BJ (cell line): ENCODE results near the gene KIRREL1. TPM values are rescaled to one million over a fixed set of nuclear protein-coding genes. Genes with fewer than 3 reads are reported as not detected.

ENCODE experiments used
- CTCF ChIA-PET: fragments of 350-600 bp; formaldehyde crosslinking; extraction: SDS; loops from one replicate; lab custom pipeline; 2021; ENCODE audit warnings: antibody characterized with exemption, inconsistent platforms; lab: Yijun Ruan, JAX
- POLR2A ChIA-PET: fragments of 300-600 bp; sonication (Branson Sonifier 250); formaldehyde crosslinking; extraction: SDS; loops from one replicate; lab custom pipeline; 2021; ENCODE audit warnings: antibody characterized with exemption; lab: Charles Lee
- DNase-seq: peaks from one replicate; pipeline ENCODE4 v3.0.0-alpha.2; 2011; ENCODE audit warnings: low read depth
- H3K27me3 ChIP-seq: 2 replicates; pipeline ENCODE4 v1.6.0; 2011; ENCODE audit warnings: low read length; ENCODE audit not compliant: control insufficient read depth, insufficient read depth
- H3K36me3 ChIP-seq: 2 replicates; pipeline ENCODE4 v1.5.1; 2011; ENCODE audit warnings: low read length; ENCODE audit not compliant: control insufficient read depth, insufficient read depth
- H3K4me3 ChIP-seq: 2 replicates; pipeline ENCODE4 v1.5.1; 2011; ENCODE audit warnings: low read depth, mild to moderate bottlenecking, control low read depth, low read length
- polyA plus RNA-seq: library from polyadenylated mRNA; depleted of rRNA; stranded (reverse); fragments of >200 nt; gene quantifications from 2 replicates; pipeline ENCODE4 v1.2.3, GENCODE V29; 2011
- TF ChIP-seq, protein P1 (sequence below): IDR thresholded peaks from 2 replicates; pipeline ENCODE4 v1.5.1; 2011; ENCODE audit warnings: low read depth, mild to moderate bottlenecking, control low read depth, inconsistent platforms, low read length, moderate library complexity; ENCODE audit not compliant: insufficient read depth

Gene KIRREL1
- polyA plus RNA-seq, 1 experiment, result 65.1 TPM

DNA sequence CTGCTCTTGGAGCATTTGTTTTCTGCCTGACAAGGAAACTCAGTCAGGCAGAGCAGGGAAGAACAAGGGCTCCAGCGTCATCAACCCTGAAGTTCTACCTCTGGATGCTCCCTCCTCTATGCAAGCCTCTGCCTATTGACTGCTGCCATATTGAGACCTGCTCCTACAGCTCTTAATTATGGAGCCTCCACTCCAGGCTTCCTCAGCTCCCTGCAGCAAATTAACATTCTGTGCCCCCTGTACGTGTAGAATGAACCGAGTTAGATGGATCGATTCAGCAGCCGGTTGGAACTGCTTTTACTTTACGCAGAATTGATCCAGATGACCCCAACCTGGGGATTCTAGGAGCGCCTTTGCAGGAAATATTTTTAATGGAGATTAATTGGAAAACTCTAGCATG is 68.7 kb downstream of the KIRREL1 start:
- Histone ChIP-seq H3K36me3 (peaks cover 6% of the 10 kb centered on the region), H3K4me3 (no peak overlapping the region), H3K27me3 (no peaks in the 10 kb centered on the region)
- ChIA-PET POLR2A (no interaction called here), CTCF (interaction anchor here (1.4 kb wide), 1 partner anchor 16 kb away, joined by 3 read pairs; no protein-coding TSS in a partner anchor)
- TF ChIP-seq, protein P1, sequence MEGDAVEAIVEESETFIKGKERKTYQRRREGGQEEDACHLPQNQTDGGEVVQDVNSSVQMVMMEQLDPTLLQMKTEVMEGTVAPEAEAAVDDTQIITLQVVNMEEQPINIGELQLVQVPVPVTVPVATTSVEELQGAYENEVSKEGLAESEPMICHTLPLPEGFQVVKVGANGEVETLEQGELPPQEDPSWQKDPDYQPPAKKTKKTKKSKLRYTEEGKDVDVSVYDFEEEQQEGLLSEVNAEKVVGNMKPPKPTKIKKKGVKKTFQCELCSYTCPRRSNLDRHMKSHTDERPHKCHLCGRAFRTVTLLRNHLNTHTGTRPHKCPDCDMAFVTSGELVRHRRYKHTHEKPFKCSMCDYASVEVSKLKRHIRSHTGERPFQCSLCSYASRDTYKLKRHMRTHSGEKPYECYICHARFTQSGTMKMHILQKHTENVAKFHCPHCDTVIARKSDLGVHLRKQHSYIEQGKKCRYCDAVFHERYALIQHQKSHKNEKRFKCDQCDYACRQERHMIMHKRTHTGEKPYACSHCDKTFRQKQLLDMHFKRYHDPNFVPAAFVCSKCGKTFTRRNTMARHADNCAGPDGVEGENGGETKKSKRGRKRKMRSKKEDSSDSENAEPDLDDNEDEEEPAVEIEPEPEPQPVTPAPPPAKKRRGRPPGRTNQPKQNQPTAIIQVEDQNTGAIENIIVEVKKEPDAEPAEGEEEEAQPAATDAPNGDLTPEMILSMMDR, result no peak
- no peak for DNase-seq

DNA sequence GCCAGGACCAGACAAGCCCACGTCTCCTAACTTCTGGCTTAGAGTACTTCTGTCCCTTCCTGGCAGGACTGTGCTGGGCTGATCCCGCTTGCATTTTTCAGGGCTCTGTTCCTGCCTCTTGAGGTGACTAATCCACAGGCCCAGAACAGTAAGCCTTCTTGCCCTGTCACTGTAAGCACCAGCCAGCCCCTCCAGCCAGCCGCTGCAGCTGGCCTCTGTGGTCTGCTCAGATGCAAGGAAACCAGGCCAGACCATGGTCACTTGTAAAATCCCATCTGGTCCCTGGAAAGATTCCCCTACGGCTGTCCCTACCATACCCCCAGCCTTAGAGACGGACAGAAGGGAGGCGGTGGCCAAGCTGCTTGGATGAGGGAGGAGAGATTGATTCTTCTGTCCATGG is 74.2 kb downstream of the KIRREL1 start:
- H3K4me3 ChIP-seq, result no peak overlapping the region
- CTCF ChIA-PET, result interaction anchor here (0.7 to 4.9 kb wide), 8 partner anchors 9 to 76 kb away, joined by 3 to 34 read pairs (median 3); no protein-coding TSS in a partner anchor
- POLR2A ChIA-PET, result no interaction called here
- TF ChIP-seq, protein P1, result no peak
- DNase-seq, result peak; percentile 34
- H3K36me3 ChIP-seq, result peaks cover 5% of the 10 kb centered on the region
- H3K27me3 ChIP-seq, result no peaks in the 10 kb centered on the region

DNA sequence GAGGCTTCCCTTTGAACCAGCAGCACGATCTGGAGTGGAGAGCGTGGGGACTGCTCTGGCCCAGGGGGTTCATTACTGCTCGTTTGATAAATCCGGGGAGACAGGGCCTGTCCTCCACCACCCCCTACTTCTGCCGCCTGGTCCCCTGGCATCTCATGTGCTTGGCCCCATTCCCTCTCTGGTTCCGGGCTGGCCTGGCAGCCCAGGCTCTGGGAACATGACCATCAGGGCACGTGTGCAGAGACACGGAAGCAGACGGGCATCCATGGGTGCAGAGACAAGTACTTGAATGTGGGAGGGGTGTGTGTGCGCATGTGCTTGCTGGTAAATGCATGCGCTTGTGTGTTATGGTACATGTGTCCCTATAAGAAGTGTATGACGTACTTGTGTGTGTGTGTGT is 75.5 kb downstream of the KIRREL1 start:
- ChIA-PET POLR2A (no interaction called here), CTCF (interaction anchor here (4.9 kb wide), 1 partner anchor 77 kb away, joined by 34 read pairs; no protein-coding TSS in a partner anchor)
- TF ChIP-seq, protein P1, result no peak
- H3K36me3 ChIP-seq, result peaks cover 6% of the 10 kb centered on the region
- DNase-seq, result no peak
- H3K27me3 ChIP-seq, result no peaks in the 10 kb centered on the region
- H3K4me3 ChIP-seq, result no peak overlapping the region

DNA sequence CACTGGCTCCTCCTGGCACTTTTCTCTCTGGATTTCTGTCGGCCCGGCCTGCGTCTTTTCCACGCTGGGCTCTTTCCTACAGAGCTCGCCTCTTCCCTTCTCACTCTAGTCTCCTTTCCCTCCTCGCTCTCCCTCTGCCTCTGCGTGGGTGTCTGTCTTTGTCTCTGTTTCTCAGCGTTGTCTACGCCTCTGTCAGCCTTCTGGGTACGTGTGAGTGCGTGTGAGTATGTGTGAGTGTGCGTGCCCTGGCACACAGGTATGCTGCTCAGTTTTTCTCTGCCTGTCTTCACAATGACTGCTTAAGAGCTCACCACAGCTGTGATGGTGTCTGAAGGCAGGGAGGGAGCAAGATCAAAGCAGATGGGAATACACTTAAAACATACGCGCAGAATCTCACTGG is 77.7 kb downstream of the KIRREL1 start:
- no peak for DNase-seq
- no peak overlapping the region for H3K4me3 ChIP-seq
- peaks cover 17% of the 10 kb centered on the region for H3K36me3 ChIP-seq
- no peaks in the 10 kb centered on the region for H3K27me3 ChIP-seq
- CTCF ChIA-PET, result interaction anchor here (2.0 to 4.9 kb wide), 2 partner anchors 48 to 79 kb away, joined by 6 to 34 read pairs; no protein-coding TSS in a partner anchor
- POLR2A ChIA-PET, result no interaction called here
- TF ChIP-seq, protein P1, result no peak

DNA sequence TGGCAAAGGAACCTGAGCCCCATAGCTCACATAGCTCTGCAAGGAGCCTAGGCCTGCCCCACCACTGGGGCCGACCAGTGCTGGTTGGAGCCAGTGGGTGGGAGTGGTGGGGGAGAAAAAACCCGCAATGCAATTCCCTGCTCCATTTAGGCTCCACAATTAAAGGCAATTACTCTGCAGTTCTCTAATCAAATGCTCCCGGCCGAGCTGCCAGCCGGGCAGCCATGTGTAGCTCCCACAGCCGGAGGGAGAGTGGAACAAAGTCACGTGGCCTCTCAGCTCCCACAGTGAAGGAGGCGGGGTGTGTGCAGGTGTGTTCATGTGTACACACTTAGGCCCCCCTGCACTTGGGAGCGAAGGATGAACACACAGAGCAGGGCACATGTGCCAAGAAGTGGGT is 81.6 kb downstream of the KIRREL1 start:
- ChIA-PET POLR2A (interaction anchor here (1.2 kb wide), 1 partner anchor 81 kb away, joined by 4 read pairs; no protein-coding TSS in a partner anchor), CTCF (interaction anchor here (0.6 to 5.2 kb wide), 13 partner anchors 11 to 112 kb away, joined by 3 to 35 read pairs (median 4); partner anchors contain the start of gene KIRREL1)
- no peak for DNase-seq

More for the DNA sequence above, 81.6 kb downstream of the KIRREL1 start:
- TF ChIP-seq, protein P1, result no peak
- Histone ChIP-seq H3K4me3 (no peak overlapping the region), H3K36me3 (peaks cover 36% of the 10 kb centered on the region), H3K27me3 (no peaks in the 10 kb centered on the region)
